Measurements from ENCODE around the gene BRCC3.
A peak's percentile ranks its signal among the peaks of the same experiment; 100 is the strongest.

The BRCC3 gene

GRCh38 chrX:155070975-155071693, at the start of gene BRCC3, which contains the start of the genes CMC4 and MTCP1:
Gene BRCC3 (plus strand): TSS chrX:155071508. CDS start chrX:155071528, 20 bp downstream.
Gene CMC4 (minus strand): TSS chrX:155071136. CDS start chrX:155064023, 7,113 bp downstream.
Gene MTCP1 (minus strand): TSS chrX:155071136. CDS start chrX:155066010, 5,126 bp downstream.
- DNase-seq = peak; percentile 72

GRCh38 chrX:155022585-155022984, 48.7 kb upstream of the BRCC3 start, which contains the start of gene F8:
Gene F8 (minus strand): TSS chrX:155022723. CDS start chrX:155022552, 171 bp downstream.
- DNase-seq = no peak

- DNase-seq = no peak
Measured at GRCh38 chrX:155023907-155024833, 47.1 kb upstream of the BRCC3 start.

- no peak for DNase-seq
Measured at GRCh38 chrX:155026420-155026726, 44.9 kb upstream of the BRCC3 start.

GRCh38 chrX:155026727-155027508, 44.4 kb upstream of the BRCC3 start, which contains the start of gene FUNDC2:
Gene FUNDC2 (plus strand): TSS chrX:155026844. CDS start chrX:155026939, 95 bp downstream.
- DNase-seq = peak; percentile 85

GRCh38 chrX:155027509-155028066, 43.7 kb upstream of the BRCC3 start:
- DNase-seq = peak; percentile 38

- no peak for DNase-seq
Measured at GRCh38 chrX:155028129-155028528, 43.2 kb upstream of the BRCC3 start.

- no peak for DNase-seq
Measured at GRCh38 chrX:155028877-155029291, 42.4 kb upstream of the BRCC3 start.

GRCh38 chrX:155031657-155032056, 39.7 kb upstream of the BRCC3 start:
- DNase-seq = no peak

- no peak for DNase-seq
Measured at GRCh38 chrX:155035688-155036087, 35.6 kb upstream of the BRCC3 start.

- no peak for DNase-seq
Measured at GRCh38 chrX:155046129-155046810, 25.0 kb upstream of the BRCC3 start.

- DNase-seq = no peak
Measured at GRCh38 chrX:155046811-155047528, 24.3 kb upstream of the BRCC3 start.

GRCh38 chrX:155048977-155049619, 22.2 kb upstream of the BRCC3 start:
- peak; percentile 11 for DNase-seq

GRCh38 chrX:155052738-155053498, 18.4 kb upstream of the BRCC3 start:
- DNase-seq = no peak

- DNase-seq = no peak
Measured at GRCh38 chrX:155053656-155054055, 17.7 kb upstream of the BRCC3 start.

- DNase-seq = no peak
Measured at GRCh38 chrX:155054255-155054654, 17.1 kb upstream of the BRCC3 start.

- DNase-seq = no peak
Measured at GRCh38 chrX:155055494-155055893, 15.8 kb upstream of the BRCC3 start.

- no peak for DNase-seq
Measured at GRCh38 chrX:155056471-155056870, 14.8 kb upstream of the BRCC3 start.

- peak; percentile 8 for DNase-seq
Measured at GRCh38 chrX:155056877-155057792, 14.2 kb upstream of the BRCC3 start.
